Upper lobe of right lung (tissue), 1 donor: ENCODE data around the gene KIF16B. TPM values are rescaled to one million over a fixed set of nuclear protein-coding genes. Genes with fewer than 3 reads are reported as not detected.

ENCODE experiments used
- ATAC-seq: fragments of 200-7000 bp; cut with Tn5 transposase; one replicate; pipeline ENCODE4 v1.9.1; 2020; ENCODE audit warnings: mild to moderate bottlenecking, moderate library complexity
- DNase-seq: peaks from one replicate; pipeline ENCODE4 v3.0.0-alpha.2; 2020
- H3K27ac ChIP-seq: fragments of 200-600 bp; one replicate; pipeline ENCODE4 v1.8.0; 2022
- H3K27me3 ChIP-seq: fragments of 200-600 bp; one replicate; pipeline ENCODE4 v1.8.0; 2022; ENCODE audit warnings: mild to moderate bottlenecking
- H3K36me3 ChIP-seq: fragments of 200-600 bp; one replicate; pipeline ENCODE4 v1.8.0; 2022
- H3K4me1 ChIP-seq: fragments of 200-600 bp; one replicate; pipeline ENCODE4 v1.8.0; 2022
- H3K4me3 ChIP-seq: fragments of 200-600 bp; one replicate; pipeline ENCODE4 v1.8.0; 2022; ENCODE audit warnings: mild to moderate bottlenecking
- H3K9me3 ChIP-seq: fragments of 200-600 bp; one replicate; pipeline ENCODE4 v1.8.0; 2022
- intact Hi-C: fragments of 100-400 bp; cut with DNase I; formaldehyde crosslinking; loops from one replicate; pipeline ENCODE4 v1.11.0; 2022
- total RNA-seq: library from RNA; stranded (reverse); fragmentation: NEBNext Ultra II Directional; extraction: Animal tissue kit (Norgen Biotek cat#: 25700); gene quantifications from one replicate; pipeline ENCODE4 v1.2.1, GENCODE V29; 2021
- TF ChIP-seq, protein P1 (sequence below): fragments of 200-600 bp; IDR thresholded peaks from one replicate; pipeline ENCODE4 v1.8.0; 2022; ENCODE audit warnings: antibody characterized with exemption
- donor health status: DM: no; HTN: yes; CAD: no; lungs with severe emphysema.

The KIF16B gene
- total RNA-seq, 1 donor from 2014 or later: 21.6 TPM

DNA sequence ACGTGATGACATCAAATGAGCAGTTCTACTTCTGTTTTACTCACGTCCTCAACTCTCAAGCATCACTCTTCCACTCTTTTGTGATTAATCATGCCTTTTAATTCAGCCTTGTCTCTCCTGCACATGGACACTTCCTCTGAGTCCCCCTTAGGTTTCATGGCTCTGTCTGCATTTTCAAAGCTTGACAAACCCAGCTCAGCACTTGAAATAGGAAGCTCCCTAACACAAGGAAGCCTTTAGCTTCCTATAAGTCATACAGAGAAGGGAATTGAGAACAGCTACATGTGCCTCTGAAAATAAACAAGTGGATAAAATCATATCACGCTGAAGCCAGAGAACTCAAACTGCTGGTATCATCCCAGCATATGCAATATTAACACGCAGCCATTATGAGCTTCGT is 21.2 kb downstream of the KIF16B start:
- Histone ChIP-seq H3K36me3 (no peaks in the 10 kb centered on the region), H3K27ac (no peak overlapping the region), H3K4me1 (peaks cover 2% of the 10 kb centered on the region), H3K4me3 (no peak overlapping the region), H3K9me3 (no peaks in the 10 kb centered on the region), H3K27me3 (no peaks in the 10 kb centered on the region)
- intact Hi-C loops: no loop called here
- no peak for ATAC-seq
- DNase-seq: no peak
- TF ChIP-seq, protein P1, sequence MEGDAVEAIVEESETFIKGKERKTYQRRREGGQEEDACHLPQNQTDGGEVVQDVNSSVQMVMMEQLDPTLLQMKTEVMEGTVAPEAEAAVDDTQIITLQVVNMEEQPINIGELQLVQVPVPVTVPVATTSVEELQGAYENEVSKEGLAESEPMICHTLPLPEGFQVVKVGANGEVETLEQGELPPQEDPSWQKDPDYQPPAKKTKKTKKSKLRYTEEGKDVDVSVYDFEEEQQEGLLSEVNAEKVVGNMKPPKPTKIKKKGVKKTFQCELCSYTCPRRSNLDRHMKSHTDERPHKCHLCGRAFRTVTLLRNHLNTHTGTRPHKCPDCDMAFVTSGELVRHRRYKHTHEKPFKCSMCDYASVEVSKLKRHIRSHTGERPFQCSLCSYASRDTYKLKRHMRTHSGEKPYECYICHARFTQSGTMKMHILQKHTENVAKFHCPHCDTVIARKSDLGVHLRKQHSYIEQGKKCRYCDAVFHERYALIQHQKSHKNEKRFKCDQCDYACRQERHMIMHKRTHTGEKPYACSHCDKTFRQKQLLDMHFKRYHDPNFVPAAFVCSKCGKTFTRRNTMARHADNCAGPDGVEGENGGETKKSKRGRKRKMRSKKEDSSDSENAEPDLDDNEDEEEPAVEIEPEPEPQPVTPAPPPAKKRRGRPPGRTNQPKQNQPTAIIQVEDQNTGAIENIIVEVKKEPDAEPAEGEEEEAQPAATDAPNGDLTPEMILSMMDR: no peak

DNA sequence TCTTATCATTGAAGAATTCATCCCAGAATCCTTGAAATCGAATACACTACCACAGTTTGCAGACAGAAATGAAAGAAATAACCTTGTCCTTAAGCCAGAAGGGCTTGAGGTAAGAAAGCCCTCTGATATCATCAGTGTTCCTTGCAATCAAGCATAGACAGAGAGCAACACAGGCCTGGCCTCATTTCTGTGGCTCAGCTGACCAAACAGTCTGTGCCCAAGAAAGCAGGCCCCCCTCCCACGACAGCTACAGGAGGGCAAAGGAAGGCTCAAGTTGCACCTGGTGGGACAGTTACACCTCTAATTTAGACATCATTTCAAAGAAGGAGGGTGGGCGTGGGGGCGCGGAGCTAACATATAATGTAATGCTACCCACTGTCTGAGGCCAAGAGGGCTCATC is 21.6 kb downstream of the KIF16B start:
- ATAC-seq: no peak
- intact Hi-C loops: no loop called here
- TF ChIP-seq, protein P1: no peak

DNA sequence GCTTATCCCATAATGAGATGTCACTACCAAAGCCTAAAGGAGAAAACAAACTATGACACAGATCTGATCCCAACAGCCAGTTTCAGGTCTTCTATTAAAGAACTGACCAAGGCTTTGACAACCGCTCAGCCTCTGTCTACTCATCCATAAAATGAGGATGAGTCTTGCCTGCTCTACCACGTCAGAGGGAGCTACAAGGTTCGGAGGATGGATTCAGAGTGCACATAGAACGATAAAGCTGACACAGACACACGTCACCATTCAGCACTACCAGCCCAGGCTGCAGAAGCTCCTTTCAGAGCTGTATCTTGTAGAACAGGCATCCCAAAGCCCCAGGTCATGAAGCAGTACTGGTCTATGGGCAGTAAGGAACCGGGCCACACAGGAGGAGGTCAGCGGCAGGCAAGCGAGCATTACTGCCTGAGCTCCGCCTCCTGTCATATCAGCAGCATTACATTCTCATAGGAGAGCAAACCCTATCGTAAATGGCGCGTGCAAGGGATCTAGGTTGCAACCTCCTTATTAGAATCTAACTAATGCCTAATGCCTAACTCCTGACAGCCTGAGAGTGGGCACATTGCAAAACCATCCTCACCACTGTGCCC is 25.1 kb downstream of the KIF16B start:
- Histone ChIP-seq H3K27me3 (no peaks in the 10 kb centered on the region), H3K4me3 (no peak overlapping the region), H3K9me3 (no peaks in the 10 kb centered on the region), H3K4me1 (no peaks in the 10 kb centered on the region), H3K36me3 (no peaks in the 10 kb centered on the region), H3K27ac (no peak overlapping the region)
- no peak for DNase-seq
- no peak for ATAC-seq
- intact Hi-C loops: no loop called here
- TF ChIP-seq, protein P1: no peak

More for the DNA sequence above, 21.6 kb downstream of the KIF16B start:
- no peaks in the 10 kb centered on the region for H3K9me3 ChIP-seq
- H3K27me3 ChIP-seq: no peaks in the 10 kb centered on the region
- peaks cover 2% of the 10 kb centered on the region for H3K4me1 ChIP-seq
- DNase-seq: no peak
- no peak overlapping the region for H3K27ac ChIP-seq
- H3K4me3 ChIP-seq: no peak overlapping the region
- H3K36me3 ChIP-seq: no peaks in the 10 kb centered on the region

DNA sequence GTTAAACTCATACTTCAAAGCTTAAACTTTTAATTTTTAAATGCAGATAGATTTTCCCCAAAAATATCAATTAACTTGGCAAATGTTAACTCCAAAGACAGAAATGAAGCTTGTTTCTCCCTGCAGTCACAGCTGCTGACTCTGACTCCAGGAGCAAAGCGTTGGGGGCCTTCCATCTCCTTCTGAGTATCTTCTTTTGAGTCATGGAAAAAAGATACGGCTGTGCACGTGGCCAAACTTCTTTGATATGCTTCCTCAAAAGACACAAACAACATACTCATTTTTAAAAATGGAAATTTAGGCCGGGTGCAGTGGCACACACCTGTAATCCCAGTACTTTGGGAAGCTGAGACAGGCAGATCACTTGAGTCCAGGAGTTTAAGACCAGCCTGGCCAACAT is 28.3 kb downstream of the KIF16B start:
- Histone ChIP-seq H3K27me3 (no peaks in the 10 kb centered on the region), H3K36me3 (no peaks in the 10 kb centered on the region), H3K9me3 (no peaks in the 10 kb centered on the region), H3K4me1 (no peaks in the 10 kb centered on the region), H3K27ac (no peak overlapping the region), H3K4me3 (no peak overlapping the region)
- ATAC-seq (no peak), DNase-seq (no peak)
- TF ChIP-seq, protein P1: no peak
- intact Hi-C loops: no loop called here

DNA sequence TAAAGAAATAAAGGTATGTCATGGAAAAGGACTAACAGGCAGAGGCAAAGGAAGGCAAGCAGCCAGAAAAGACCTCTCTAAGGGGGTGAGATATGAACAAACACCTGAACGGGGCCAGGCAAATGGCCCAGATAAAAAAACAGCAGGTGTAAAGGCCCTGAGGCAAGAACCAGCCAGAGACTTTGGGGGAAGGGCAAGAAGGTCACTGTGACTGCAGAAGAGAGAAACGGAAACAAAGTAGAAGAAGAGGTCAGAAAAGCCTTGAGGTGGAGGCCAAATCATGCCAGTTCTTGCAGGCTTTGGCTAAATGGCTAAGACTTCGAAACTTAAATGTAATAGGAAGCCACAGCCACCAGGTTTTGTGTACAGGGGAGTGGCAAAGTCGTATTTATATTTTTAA is 30.8 kb downstream of the KIF16B start:
- Histone ChIP-seq H3K9me3 (no peaks in the 10 kb centered on the region), H3K4me3 (no peak overlapping the region), H3K4me1 (no peaks in the 10 kb centered on the region), H3K27me3 (no peaks in the 10 kb centered on the region), H3K36me3 (no peaks in the 10 kb centered on the region), H3K27ac (no peak overlapping the region)
- intact Hi-C loops: no loop called here
- DNase-seq (no peak), ATAC-seq (no peak)
- TF ChIP-seq, protein P1: no peak

DNA sequence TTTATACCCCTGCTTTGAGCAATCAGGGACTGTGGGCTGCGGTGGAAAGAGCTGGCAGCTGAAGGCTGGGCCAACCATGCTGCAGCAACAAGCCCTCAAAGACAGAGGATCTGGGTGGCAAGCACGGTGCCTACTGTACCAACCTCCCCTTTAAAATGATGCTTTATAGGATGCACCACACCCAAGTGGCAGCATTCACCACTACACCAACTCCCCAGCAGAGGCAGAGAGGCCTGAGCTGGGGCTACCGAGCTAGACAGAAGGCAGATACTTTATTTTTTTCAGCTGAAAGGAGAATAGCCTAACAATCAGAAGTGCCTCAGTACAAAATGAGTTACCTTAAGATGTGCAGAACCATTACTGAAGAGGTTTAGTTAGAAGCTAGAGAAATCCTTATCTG is 31.4 kb downstream of the KIF16B start:
- H3K4me1 ChIP-seq: peaks cover 4% of the 10 kb centered on the region
- intact Hi-C loops: no loop called here
- H3K27ac ChIP-seq: no peak overlapping the region
- no peak overlapping the region for H3K4me3 ChIP-seq
- H3K27me3 ChIP-seq: no peaks in the 10 kb centered on the region
- no peaks in the 10 kb centered on the region for H3K36me3 ChIP-seq
- TF ChIP-seq, protein P1: no peak
- ATAC-seq (no peak), DNase-seq (no peak)
- H3K9me3 ChIP-seq: no peaks in the 10 kb centered on the region
